Stimulated activated CD8-positive, alpha-beta memory T cell treated with anti-CD3 and anti-CD28 coated beads, Interleukin-7, amount 100 ng/mL, for 48 hours (primary cell): Measurements from ENCODE around the gene C4B.
"Not testable (repeated sequence)": the region's sequence is repeated elsewhere in the genome, so short reads cannot be mapped to it uniquely, and the experiment has no call there.

Experiments
- DNase-seq, 2 donors: peaks; one replicate each; pipeline ENCODE4 v3.0.0-alpha.2; 2020; ENCODE audit warnings: low read depth in 1 of 2; ENCODE audit errors: extremely low read depth in 1 of 2

Gene C4B

GRCh38 chr6:31980998-31981397 lies 33.6 kb upstream of the C4B start:
- DNase-seq: not testable (repeated sequence)

GRCh38 chr6:31981744-31982143 lies 32.9 kb upstream of the C4B start, which contains the start of gene C4A:
Gene C4A, plus strand, starts transcription at chr6:31982057. Its CDS starts 51 bp downstream, at chr6:31982108.
- DNase-seq: not testable (repeated sequence)

- not testable (repeated sequence) for DNase-seq
Measured at GRCh38 chr6:31989363-31989762, 25.2 kb upstream of the C4B start.

- DNase-seq: not testable (repeated sequence)
Measured at GRCh38 chr6:31994421-31994820, 20.2 kb upstream of the C4B start.

- not testable (repeated sequence) for DNase-seq
Measured at GRCh38 chr6:31996385-31996784, 18.2 kb upstream of the C4B start.

GRCh38 chr6:32002546-32003268 lies 11.9 kb upstream of the C4B start:
- DNase-seq: not testable (repeated sequence)

GRCh38 chr6:32003301-32003700 lies 11.3 kb upstream of the C4B start:
- DNase-seq: not testable (repeated sequence)

GRCh38 chr6:32004393-32004792 lies 10.2 kb upstream of the C4B start:
- DNase-seq: not testable (repeated sequence)

GRCh38 chr6:32004864-32005537 lies 9.6 kb upstream of the C4B start:
- DNase-seq: not testable (repeated sequence)

- DNase-seq: not testable (repeated sequence)
Measured at GRCh38 chr6:32005538-32005880, 9.1 kb upstream of the C4B start.

- not testable (repeated sequence) for DNase-seq
Measured at GRCh38 chr6:32005991-32006529, 8.5 kb upstream of the C4B start.

- not testable (repeated sequence) for DNase-seq
Measured at GRCh38 chr6:32007086-32007485, 7.5 kb upstream of the C4B start.

- not testable (repeated sequence) for DNase-seq
Measured at GRCh38 chr6:32008037-32008436, 6.6 kb upstream of the C4B start.

GRCh38 chr6:32008616-32009015 lies 6.0 kb upstream of the C4B start:
- DNase-seq: not testable (repeated sequence)

- not testable (repeated sequence) for DNase-seq
Measured at GRCh38 chr6:32009537-32009936, 5.1 kb upstream of the C4B start.

- DNase-seq: not testable (repeated sequence)
Measured at GRCh38 chr6:32010856-32011530, 3.6 kb upstream of the C4B start.

- DNase-seq: not testable (repeated sequence)
Measured at GRCh38 chr6:32012941-32013617, 1.5 kb upstream of the C4B start.

- DNase-seq: not testable (repeated sequence)
Measured at GRCh38 chr6:32013738-32014137, 857 bp upstream of the C4B start.

- not testable (repeated sequence) for DNase-seq
Measured at GRCh38 chr6:32022100-32022499, 7.5 kb downstream of the C4B start.

GRCh38 chr6:32028631-32029030 lies 14.0 kb downstream of the C4B start:
- DNase-seq: not testable (repeated sequence)

- not testable (repeated sequence) for DNase-seq
Measured at GRCh38 chr6:32029553-32029952, 15.0 kb downstream of the C4B start.
